NCI-H2196 (cell line): ENCODE data around the gene IL17RA.

Source experiments
- DNase-seq: peaks from one replicate; lab custom pipeline; 2025; ENCODE audit not compliant: unreplicated experiment; lab: John Stamatoyannopoulos, UW

Gene IL17RA

GRCh38 chr22:17106161-17106784 lies 21.5 kb downstream of the IL17RA start:
- no peak for DNase-seq

GRCh38 chr22:17106785-17107546 lies 22.2 kb downstream of the IL17RA start:
- no peak for DNase-seq

GRCh38 chr22:17107547-17107810 lies 22.7 kb downstream of the IL17RA start:
- no peak for DNase-seq

GRCh38 chr22:17108256-17109112 lies 23.7 kb downstream of the IL17RA start:
- DNase-seq = no peak

- no peak for DNase-seq
These were observed 24.5 kb downstream of the IL17RA start for GRCh38 chr22:17109113-17109865.

GRCh38 chr22:17109976-17110375 lies 25.2 kb downstream of the IL17RA start:
- no peak for DNase-seq

GRCh38 chr22:17110791-17111550 lies 26.2 kb downstream of the IL17RA start:
- DNase-seq = no peak

- DNase-seq = no peak
These were observed 27.8 kb downstream of the IL17RA start for GRCh38 chr22:17112491-17113042.

- no peak for DNase-seq
These were observed 28.8 kb downstream of the IL17RA start for GRCh38 chr22:17113600-17113999.

- DNase-seq = no peak
These were observed 29.5 kb downstream of the IL17RA start for GRCh38 chr22:17114173-17114897.

GRCh38 chr22:17114898-17115235 lies 30.1 kb downstream of the IL17RA start:
- no peak for DNase-seq

GRCh38 chr22:17115236-17115635 lies 30.4 kb downstream of the IL17RA start:
- DNase-seq = no peak

GRCh38 chr22:17115945-17116565 lies 31.3 kb downstream of the IL17RA start:
- no peak for DNase-seq

- no peak for DNase-seq
These were observed 32.0 kb downstream of the IL17RA start for GRCh38 chr22:17116572-17117330.

GRCh38 chr22:17117400-17117799 lies 32.6 kb downstream of the IL17RA start:
- DNase-seq = no peak

GRCh38 chr22:17117890-17118289 lies 33.1 kb downstream of the IL17RA start:
- DNase-seq = no peak

GRCh38 chr22:17118342-17118741 lies 33.5 kb downstream of the IL17RA start:
- DNase-seq = no peak

GRCh38 chr22:17119481-17120202 lies 34.8 kb downstream of the IL17RA start:
- no peak for DNase-seq
